NCI-H2107 treated with DMSO at 0.1 percent for 48 hours (cell line): ENCODE results near the gene KMT2C.

Experiments used
- DNase-seq: peaks from one replicate; lab custom pipeline; 2025; ENCODE audit not compliant: unreplicated experiment; lab: John Stamatoyannopoulos, UW

Gene KMT2C

GRCh38 chr7:152145853-152146466 lies 289.8 kb downstream of the KMT2C start:
- peak; percentile 38 for DNase-seq

GRCh38 chr7:152144557-152145245 lies 291.1 kb downstream of the KMT2C start:
- DNase-seq: no peak

- DNase-seq: no peak
Measured at GRCh38 chr7:152142976-152143595, 292.7 kb downstream of the KMT2C start.

GRCh38 chr7:152140560-152140959 lies 295.2 kb downstream of the KMT2C start:
- no peak for DNase-seq

GRCh38 chr7:152140067-152140466 lies 295.7 kb downstream of the KMT2C start:
- DNase-seq: no peak

GRCh38 chr7:152137476-152138025 lies 298.3 kb downstream of the KMT2C start:
- no peak for DNase-seq

GRCh38 chr7:152136686-152137085 lies 299.1 kb downstream of the KMT2C start:
- DNase-seq: no peak

- DNase-seq: no peak
Measured at GRCh38 chr7:152133804-152134203, 302.0 kb downstream of the KMT2C start.

GRCh38 chr7:152132812-152133211 lies 303.0 kb downstream of the KMT2C start:
- DNase-seq: no peak

- DNase-seq: no peak
Measured at GRCh38 chr7:152131981-152132494, 303.8 kb downstream of the KMT2C start.

GRCh38 chr7:152130658-152131590 lies 304.9 kb downstream of the KMT2C start:
- no peak for DNase-seq

GRCh38 chr7:152129682-152130081 lies 306.1 kb downstream of the KMT2C start:
- no peak for DNase-seq

GRCh38 chr7:152128741-152129461 lies 306.9 kb downstream of the KMT2C start:
- no peak for DNase-seq

GRCh38 chr7:152128252-152128651 lies 307.6 kb downstream of the KMT2C start:
- DNase-seq: no peak

- no peak for DNase-seq
Measured at GRCh38 chr7:152127229-152127628, 308.6 kb downstream of the KMT2C start.

GRCh38 chr7:152126741-152127140 lies 309.1 kb downstream of the KMT2C start:
- no peak for DNase-seq

GRCh38 chr7:152122540-152122939 lies 313.3 kb downstream of the KMT2C start:
- no peak for DNase-seq

- no peak for DNase-seq
Measured at GRCh38 chr7:152121432-152121831, 314.4 kb downstream of the KMT2C start.

GRCh38 chr7:152120776-152121175 lies 315.0 kb downstream of the KMT2C start:
- DNase-seq: no peak

GRCh38 chr7:152120210-152120609 lies 315.6 kb downstream of the KMT2C start:
- no peak for DNase-seq
